Measurements from ENCODE around the gene TRMT44.
"Not testable (repeated sequence)": the region's sequence is repeated elsewhere in the genome, so short reads cannot be mapped to it uniquely, and the experiment has no call there.

TRMT44 gene

GRCh38 chr4:8407756-8408155 lies 32.8 kb upstream of the TRMT44 start:
- no peak for DNase-seq

GRCh38 chr4:8409264-8410065 lies 31.1 kb upstream of the TRMT44 start:
- no peak for DNase-seq

GRCh38 chr4:8410066-8410625 lies 30.4 kb upstream of the TRMT44 start:
- DNase-seq: no peak

- peak; percentile 43 to 77 (median 58) for DNase-seq
Measured at GRCh38 chr4:8410641-8411271, 29.8 kb upstream of the TRMT44 start.

GRCh38 chr4:8411351-8412180 lies 29.0 kb upstream of the TRMT44 start:
- DNase-seq: no peak

GRCh38 chr4:8412288-8412687 lies 28.3 kb upstream of the TRMT44 start:
- no peak for DNase-seq

- no peak for DNase-seq
Measured at GRCh38 chr4:8414377-8414776, 26.2 kb upstream of the TRMT44 start.

- no peak for DNase-seq
Measured at GRCh38 chr4:8417071-8417614, 23.4 kb upstream of the TRMT44 start.

GRCh38 chr4:8419222-8420041 lies 21.1 kb upstream of the TRMT44 start:
- DNase-seq: no peak

- not testable (repeated sequence) for DNase-seq
Measured at GRCh38 chr4:8420151-8420550, 20.4 kb upstream of the TRMT44 start.

GRCh38 chr4:8422327-8422726 lies 18.2 kb upstream of the TRMT44 start:
- DNase-seq: no peak

GRCh38 chr4:8422786-8423185 lies 17.8 kb upstream of the TRMT44 start:
- DNase-seq: no peak

GRCh38 chr4:8427262-8427661 lies 13.3 kb upstream of the TRMT44 start:
- no peak for DNase-seq

GRCh38 chr4:8427761-8428287 lies 12.8 kb upstream of the TRMT44 start:
- DNase-seq: peak in 1 of 3 experiments; percentile 62

- peak; percentile 81 to 92 (median 89) for DNase-seq
Measured at GRCh38 chr4:8428288-8429097, 12.1 kb upstream of the TRMT44 start.

GRCh38 chr4:8431553-8431952 lies 9.0 kb upstream of the TRMT44 start:
- DNase-seq: no peak

GRCh38 chr4:8433136-8433535 lies 7.4 kb upstream of the TRMT44 start:
- DNase-seq: no peak

GRCh38 chr4:8434251-8435073 lies 6.1 kb upstream of the TRMT44 start:
- no peak for DNase-seq

- no peak for DNase-seq
Measured at GRCh38 chr4:8435656-8436121, 4.9 kb upstream of the TRMT44 start.

- no peak for DNase-seq
Measured at GRCh38 chr4:8437281-8437680, 3.3 kb upstream of the TRMT44 start.
